HG03095 (cell line): ENCODE data around the gene CHCHD10.

Experiments
- ATAC-seq: cut with Tn5 transposase; IDR thresholded peaks from one replicate; pipeline ENCODE4 v1.9.1; 2021; ENCODE audit warnings: moderate library complexity; ENCODE audit not compliant: unreplicated experiment

The CHCHD10 gene

GRCh38 chr22:23767673-23768548 is at the start of gene CHCHD10:
Gene CHCHD10, minus strand, starts transcription at chr22:23767972. Its CDS starts 98 bp downstream, at chr22:23767874.
- no peak for ATAC-seq

GRCh38 chr22:23817146-23817545 is 49.4 kb upstream of the CHCHD10 start:
- ATAC-seq = no peak

DNA sequence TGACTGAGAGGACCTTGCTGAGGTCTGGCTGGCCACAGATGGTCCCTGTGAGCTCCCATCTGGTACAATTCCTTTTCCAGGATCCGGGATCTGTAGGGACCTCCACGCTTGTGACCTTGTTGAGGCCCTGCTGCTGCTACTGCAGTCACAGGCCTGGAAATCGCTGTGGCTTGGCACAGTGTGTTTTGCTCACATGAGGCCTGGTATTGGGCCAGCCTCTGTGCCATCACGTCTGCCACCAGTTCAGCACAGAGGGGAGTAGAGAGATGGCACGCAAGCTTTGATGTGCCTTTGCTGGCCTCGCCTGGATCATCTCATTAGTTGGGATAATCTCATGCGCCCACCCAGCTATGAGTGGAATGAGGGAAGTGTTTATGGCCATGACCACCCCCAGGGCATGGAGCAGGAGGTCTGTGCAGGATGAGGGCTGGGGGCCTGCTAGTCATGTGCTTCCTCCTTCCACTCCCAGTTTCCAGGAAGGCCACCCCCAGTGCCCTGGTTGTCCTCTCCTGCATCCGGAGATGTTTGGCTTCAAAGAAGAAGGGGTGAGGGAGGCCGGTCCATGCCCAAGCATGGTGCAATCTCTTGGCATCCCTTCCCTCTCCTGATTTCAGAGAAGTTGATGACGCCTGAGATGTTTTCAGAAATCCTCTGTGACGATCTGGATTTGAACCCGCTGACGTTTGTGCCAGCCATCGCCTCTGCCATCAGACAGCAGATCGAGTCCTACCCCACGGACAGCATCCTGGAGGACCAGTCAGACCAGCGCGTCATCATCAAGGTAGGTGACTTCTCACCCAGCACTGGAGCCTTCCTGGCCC is 48.6 kb upstream of the CHCHD10 start:
- ATAC-seq = no peak

GRCh38 chr22:23815541-23816155 is 47.9 kb upstream of the CHCHD10 start:
- ATAC-seq = no peak

DNA sequence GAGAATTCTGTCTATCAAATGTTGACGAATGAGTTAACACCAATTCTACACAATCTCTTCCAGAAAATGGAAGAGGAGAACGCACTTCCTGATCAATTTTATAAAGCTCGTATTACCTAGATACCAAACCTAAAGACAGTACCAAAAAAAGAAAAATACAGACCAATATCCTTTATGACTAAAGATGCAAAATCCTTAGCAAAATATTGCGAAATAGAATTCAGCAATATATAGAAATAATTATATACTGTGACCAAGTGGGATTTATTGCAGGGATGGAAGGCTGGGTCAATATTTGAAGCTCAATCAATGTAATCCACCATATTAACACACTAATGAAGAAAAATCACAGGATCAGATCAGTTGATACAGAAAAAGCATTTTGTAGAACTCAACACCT is 44.6 kb upstream of the CHCHD10 start:
- no peak for ATAC-seq

DNA sequence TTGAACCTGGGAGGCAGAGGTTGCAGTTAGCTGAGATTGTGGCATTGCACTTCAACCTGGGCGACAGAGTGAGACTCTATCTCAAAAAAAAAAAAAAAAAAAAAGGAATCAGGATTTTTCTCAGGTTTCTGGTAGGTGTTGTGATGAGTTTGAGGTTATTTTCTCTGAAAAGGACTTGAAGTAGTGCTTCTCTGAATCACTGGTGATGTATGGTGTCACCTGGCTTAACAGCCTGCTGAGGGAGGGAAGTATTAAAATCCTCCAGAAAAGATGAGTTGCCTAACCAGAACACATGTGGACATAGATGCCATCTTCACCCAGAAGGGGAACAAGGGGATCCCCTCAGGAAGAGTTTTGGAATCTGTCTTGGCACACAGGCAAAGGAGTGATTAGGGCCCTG is 39.1 kb upstream of the CHCHD10 start:
- ATAC-seq = no peak

DNA sequence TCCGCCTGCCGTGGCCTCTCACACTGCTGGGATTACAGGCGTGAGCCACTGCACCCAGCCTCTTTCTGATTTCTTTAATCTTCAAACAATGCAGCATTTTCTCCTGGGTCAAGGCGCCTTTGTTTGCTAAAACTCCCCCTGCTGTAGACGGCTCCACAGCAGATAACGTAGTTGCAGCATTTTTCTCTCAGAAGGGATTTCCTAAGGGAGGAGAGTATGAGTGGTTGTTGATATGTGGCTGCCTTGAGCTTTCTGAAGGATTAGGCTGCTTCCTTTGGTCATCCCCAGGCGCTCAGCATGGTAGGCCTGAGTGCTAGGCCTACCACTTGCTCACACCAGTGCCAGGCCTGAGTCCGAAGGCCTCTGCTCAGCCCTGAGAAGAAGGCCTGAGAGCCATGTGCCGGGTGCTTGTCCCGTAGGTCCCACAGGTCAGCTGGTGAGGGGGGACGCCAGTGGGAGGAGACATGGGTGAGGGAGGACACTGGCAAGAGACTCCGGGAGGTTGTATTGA is 37.1 kb upstream of the CHCHD10 start:
- ATAC-seq = no peak

- ATAC-seq = no peak
Measured at GRCh38 chr22:23803001-23803819, 35.4 kb upstream of the CHCHD10 start.

DNA sequence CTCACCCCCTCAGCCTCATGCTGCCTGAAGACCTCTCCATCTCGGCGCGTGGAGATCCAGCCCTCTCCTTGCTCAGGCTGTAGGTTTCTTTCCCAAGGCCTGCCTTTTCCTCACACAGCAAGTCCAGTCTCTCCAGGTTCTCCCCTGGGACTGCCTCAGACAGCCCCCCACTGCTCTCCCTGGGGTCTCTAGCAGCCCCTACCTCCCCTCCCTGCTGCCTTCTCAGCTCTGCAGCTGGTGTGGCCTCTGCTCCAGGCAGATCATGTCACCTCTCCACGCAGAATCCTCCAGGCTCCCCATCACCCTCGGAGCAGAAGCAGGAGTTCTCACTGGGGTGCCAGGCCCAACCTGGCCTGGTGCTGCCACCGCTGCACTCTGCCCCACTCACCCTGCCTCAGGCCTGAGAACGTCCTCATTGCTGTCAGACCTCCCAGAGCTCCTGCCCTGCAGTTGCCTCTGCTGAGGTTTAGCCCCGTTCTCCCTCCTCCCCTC is 34.2 kb upstream of the CHCHD10 start:
- no peak for ATAC-seq

- no peak for ATAC-seq
Measured at GRCh38 chr22:23801238-23801821, 33.6 kb upstream of the CHCHD10 start.

- peak; percentile 69 for ATAC-seq
Measured at GRCh38 chr22:23800297-23801237, 32.8 kb upstream of the CHCHD10 start.

DNA sequence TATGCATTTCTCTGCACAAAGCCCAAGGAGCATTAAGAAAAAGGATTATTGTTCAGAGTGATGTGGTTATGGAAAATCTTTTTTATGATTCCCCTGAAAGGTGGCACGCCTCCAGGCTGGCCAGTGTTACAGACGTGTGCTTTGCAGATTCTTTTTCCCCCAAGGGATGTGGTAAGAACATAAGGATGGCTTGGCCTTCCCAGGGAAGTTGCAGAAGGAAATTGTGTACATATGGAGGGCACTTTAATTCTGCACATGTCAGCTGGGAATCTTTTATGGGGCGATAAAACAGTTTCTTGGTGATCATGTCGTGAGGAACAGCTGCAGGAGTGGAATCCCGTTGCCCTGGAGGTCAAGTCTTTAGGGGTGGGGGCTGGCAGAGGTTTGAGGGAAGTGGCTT is 28.7 kb upstream of the CHCHD10 start:
- ATAC-seq = no peak

GRCh38 chr22:23793326-23793725 is 25.6 kb upstream of the CHCHD10 start:
- no peak for ATAC-seq

GRCh38 chr22:23791738-23792645 is 24.2 kb upstream of the CHCHD10 start:
- no peak for ATAC-seq

DNA sequence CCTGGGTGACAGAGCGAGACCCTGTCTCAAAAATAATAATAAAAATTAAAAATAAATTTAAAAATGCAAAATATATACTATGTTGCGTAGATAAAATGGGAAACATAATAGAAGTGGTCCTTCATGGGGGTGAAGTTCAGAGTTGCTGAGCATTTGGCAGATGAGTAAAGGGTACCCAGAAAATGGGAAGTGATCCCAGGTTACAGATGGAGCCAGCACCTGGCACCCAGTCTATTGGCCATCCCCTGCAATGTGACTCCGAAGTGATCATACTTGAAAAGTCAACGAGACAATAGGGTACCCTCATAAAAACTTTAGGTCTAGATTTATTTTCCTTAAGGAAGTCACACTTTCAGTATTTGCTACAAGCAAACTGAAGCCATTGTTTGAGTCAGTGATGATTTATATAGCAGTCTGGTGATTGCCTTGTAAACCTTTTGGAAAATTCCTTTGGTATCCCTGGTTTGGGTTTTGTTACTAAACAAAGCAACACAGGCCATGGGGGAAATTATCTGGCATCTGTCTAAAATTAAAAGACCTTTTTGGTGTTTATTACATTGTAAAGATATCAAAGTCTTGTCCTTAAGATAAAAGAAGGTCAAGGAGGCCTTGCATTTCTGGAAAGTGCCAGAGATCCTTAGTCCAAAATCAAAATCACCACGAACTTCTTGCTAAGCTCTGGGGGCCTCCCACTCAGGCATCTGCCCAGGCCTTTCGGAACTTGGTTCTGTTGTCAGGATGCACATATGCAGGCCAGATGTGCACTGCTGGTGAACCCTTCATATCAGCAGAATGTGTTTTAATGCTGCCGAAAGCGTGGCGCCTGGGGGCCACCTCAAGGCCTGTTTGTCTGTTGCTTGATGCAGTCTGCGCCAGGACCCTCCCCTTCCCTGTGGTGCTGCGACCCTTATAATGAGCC is 23.3 kb upstream of the CHCHD10 start:
- ATAC-seq = no peak

DNA sequence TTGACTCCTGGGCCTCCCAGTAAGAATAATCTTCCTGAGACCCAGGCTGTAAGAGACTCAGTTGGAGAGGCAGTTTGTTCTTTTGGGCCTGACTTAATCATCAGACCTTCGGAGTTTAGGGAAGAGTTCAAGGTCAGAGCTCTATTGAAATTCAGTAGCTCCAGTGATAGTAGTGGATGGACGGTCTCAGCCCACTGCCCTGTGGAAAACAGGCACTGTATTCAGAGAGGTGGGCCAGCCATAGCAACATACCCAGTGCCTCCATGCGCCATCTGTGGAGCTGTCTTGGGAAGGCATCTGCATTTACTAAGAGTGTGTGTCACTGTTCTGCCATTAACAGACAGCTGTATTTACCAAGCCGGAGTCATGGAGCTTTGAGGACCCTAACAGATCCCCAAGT is 21.9 kb upstream of the CHCHD10 start:
- no peak for ATAC-seq

DNA sequence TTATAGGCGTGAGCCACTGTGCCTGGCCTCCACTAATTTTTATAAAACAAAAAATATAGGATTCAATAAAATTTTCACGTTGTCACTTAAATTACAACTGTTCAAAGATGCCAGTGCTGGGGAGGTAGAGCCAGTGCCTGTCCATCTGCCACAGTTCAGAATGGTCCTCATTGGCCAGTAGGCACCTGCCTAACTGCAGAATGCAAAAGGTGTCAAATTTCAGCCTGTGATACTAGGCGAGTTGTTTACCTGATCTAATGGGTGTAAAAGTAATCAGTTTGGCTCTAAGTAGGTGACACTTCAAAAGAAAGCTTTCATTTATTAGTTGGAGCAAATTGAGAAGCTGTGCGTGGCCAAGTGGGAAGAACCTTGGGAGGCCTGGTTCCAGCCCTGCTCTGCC is 21.3 kb upstream of the CHCHD10 start:
- no peak for ATAC-seq
